ENCODE data around the gene URM1.

GRCh38 chr9:128438343-128439109, 67.4 kb downstream of the URM1 start:
- no peak for TF ChIP-seq EZH2 (IDR thresholded peaks at IDR 0.05; ENCODE audit: borderline replicate concordance, low read length)
- TF ChIP-seq, protein P1, sequence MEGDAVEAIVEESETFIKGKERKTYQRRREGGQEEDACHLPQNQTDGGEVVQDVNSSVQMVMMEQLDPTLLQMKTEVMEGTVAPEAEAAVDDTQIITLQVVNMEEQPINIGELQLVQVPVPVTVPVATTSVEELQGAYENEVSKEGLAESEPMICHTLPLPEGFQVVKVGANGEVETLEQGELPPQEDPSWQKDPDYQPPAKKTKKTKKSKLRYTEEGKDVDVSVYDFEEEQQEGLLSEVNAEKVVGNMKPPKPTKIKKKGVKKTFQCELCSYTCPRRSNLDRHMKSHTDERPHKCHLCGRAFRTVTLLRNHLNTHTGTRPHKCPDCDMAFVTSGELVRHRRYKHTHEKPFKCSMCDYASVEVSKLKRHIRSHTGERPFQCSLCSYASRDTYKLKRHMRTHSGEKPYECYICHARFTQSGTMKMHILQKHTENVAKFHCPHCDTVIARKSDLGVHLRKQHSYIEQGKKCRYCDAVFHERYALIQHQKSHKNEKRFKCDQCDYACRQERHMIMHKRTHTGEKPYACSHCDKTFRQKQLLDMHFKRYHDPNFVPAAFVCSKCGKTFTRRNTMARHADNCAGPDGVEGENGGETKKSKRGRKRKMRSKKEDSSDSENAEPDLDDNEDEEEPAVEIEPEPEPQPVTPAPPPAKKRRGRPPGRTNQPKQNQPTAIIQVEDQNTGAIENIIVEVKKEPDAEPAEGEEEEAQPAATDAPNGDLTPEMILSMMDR (IDR thresholded peaks at IDR 0.05; ENCODE audit: low read length), result peak; percentile 87

Measured in OCI-LY1 (cell line).